Limb (tissue), 2 donors: ENCODE measurements around the gene ALKBH1.

ENCODE experiments used
- DNase-seq, 2 donors: peaks; one replicate each; pipeline ENCODE4 v3.0.0-alpha.2; 2016; ENCODE audit errors: extremely low spot score in 2 of 2

ALKBH1 gene

DNA sequence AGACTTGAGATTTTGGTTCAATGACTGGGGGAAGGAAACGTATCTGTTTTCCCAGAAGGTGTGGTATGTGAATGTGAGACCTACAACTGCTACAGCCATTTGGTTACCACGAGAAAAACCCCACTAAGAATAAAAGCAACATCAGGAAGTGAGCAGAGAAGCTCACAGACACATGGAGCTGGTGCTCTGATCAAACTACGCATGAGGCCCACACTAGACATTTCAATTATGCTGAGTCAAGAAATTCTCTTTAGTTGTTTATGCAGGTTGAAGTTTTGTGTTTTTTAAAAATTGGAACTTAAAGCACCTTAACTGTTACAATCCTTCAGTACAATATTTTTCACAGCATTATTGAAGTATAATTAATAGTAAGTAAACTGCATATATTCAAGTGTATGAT, 82.5 kb downstream of the ALKBH1 start:
- DNase-seq = no peak

DNA sequence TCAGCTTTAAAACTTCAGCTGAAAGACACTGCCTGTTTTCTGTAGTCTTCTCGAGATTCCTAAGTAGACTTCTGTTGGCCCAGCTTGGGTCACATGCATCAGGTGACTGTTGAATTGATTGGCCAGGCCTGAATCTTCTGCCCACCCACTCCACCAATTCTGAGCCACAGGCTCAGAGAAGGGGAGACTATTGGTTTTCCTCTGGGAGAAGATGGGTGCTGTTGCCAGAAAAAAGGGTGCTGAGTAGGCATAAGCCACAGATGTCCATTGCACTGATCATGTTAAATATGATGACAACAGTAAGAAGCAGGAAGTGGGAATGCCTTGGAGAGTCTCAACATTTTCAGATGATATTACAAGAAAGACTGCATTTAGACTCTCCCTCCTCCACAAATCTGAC, 84.6 kb downstream of the ALKBH1 start:
- DNase-seq = no peak
